ENCODE data around the gene RAPGEF6.
A peak's percentile ranks its signal among the peaks of the same experiment; 100 is the strongest.

RAPGEF6 gene

GRCh38 chr5:131533836-131534235 is 101.2 kb downstream of the RAPGEF6 start:
- H3K9me3 Mint-ChIP-seq: no peaks in the 10 kb centered on the region
- H3K4me3 Mint-ChIP-seq: peak overlapping the region; percentile 47
- no peaks in the 10 kb centered on the region for H3K27me3 Mint-ChIP-seq (ENCODE audit: low read depth)
- peaks cover 19% of the 10 kb centered on the region for H3K36me3 Mint-ChIP-seq (ENCODE audit: low read depth)
- H3K4me1 Mint-ChIP-seq (ENCODE audit: low read depth): peaks cover 64% of the 10 kb centered on the region
- H3K27ac Mint-ChIP-seq: no peak overlapping the region

- Mint-ChIP-seq H3K4me3 (peak overlapping the region; percentile 80), H3K36me3 (ENCODE audit: low read depth) (peaks cover 26% of the 10 kb centered on the region), H3K27me3 (ENCODE audit: low read depth) (no peaks in the 10 kb centered on the region), H3K27ac (peak overlapping the region; percentile 86), H3K4me1 (ENCODE audit: low read depth) (peaks cover 62% of the 10 kb centered on the region), H3K9me3 (no peaks in the 10 kb centered on the region)
Observed at GRCh38 chr5:131532031-131532640, 102.9 kb downstream of the RAPGEF6 start.

- H3K4me3 Mint-ChIP-seq: peak overlapping the region; percentile 51
- peaks cover 28% of the 10 kb centered on the region for H3K36me3 Mint-ChIP-seq (ENCODE audit: low read depth)
- H3K27ac Mint-ChIP-seq: peak overlapping the region; percentile 63
- no peaks in the 10 kb centered on the region for H3K9me3 Mint-ChIP-seq
- H3K4me1 Mint-ChIP-seq (ENCODE audit: low read depth): peaks cover 62% of the 10 kb centered on the region
- H3K27me3 Mint-ChIP-seq (ENCODE audit: low read depth): no peaks in the 10 kb centered on the region
Observed at GRCh38 chr5:131530706-131531331, 104.2 kb downstream of the RAPGEF6 start.

- no peaks in the 10 kb centered on the region for H3K9me3 Mint-ChIP-seq
- H3K4me1 Mint-ChIP-seq (ENCODE audit: low read depth): peaks cover 54% of the 10 kb centered on the region
- peaks cover 25% of the 10 kb centered on the region for H3K36me3 Mint-ChIP-seq (ENCODE audit: low read depth)
- peak overlapping the region; percentile 19 for H3K4me3 Mint-ChIP-seq
- H3K27ac Mint-ChIP-seq: peak overlapping the region; percentile 18
- no peaks in the 10 kb centered on the region for H3K27me3 Mint-ChIP-seq (ENCODE audit: low read depth)
Observed at GRCh38 chr5:131528682-131529081, 106.3 kb downstream of the RAPGEF6 start.

- no peak overlapping the region for H3K27ac Mint-ChIP-seq
- no peak overlapping the region for H3K4me3 Mint-ChIP-seq
- peaks cover 41% of the 10 kb centered on the region for H3K4me1 Mint-ChIP-seq (ENCODE audit: low read depth)
- no peaks in the 10 kb centered on the region for H3K27me3 Mint-ChIP-seq (ENCODE audit: low read depth)
- H3K36me3 Mint-ChIP-seq (ENCODE audit: low read depth): peaks cover 31% of the 10 kb centered on the region
- no peaks in the 10 kb centered on the region for H3K9me3 Mint-ChIP-seq
Observed at GRCh38 chr5:131525805-131526204, 109.2 kb downstream of the RAPGEF6 start.

- no peak overlapping the region for H3K4me3 Mint-ChIP-seq
- H3K27me3 Mint-ChIP-seq (ENCODE audit: low read depth): no peaks in the 10 kb centered on the region
- peaks cover 34% of the 10 kb centered on the region for H3K4me1 Mint-ChIP-seq (ENCODE audit: low read depth)
- H3K9me3 Mint-ChIP-seq: no peaks in the 10 kb centered on the region
- H3K27ac Mint-ChIP-seq: no peak overlapping the region
- H3K36me3 Mint-ChIP-seq (ENCODE audit: low read depth): peaks cover 37% of the 10 kb centered on the region
Observed at GRCh38 chr5:131524431-131524830, 110.6 kb downstream of the RAPGEF6 start.

GRCh38 chr5:131523500-131524185 is 111.4 kb downstream of the RAPGEF6 start:
- H3K4me3 Mint-ChIP-seq: no peak overlapping the region
- H3K27me3 Mint-ChIP-seq (ENCODE audit: low read depth): no peaks in the 10 kb centered on the region
- no peaks in the 10 kb centered on the region for H3K9me3 Mint-ChIP-seq
- H3K27ac Mint-ChIP-seq: no peak overlapping the region
- H3K4me1 Mint-ChIP-seq (ENCODE audit: low read depth): peaks cover 26% of the 10 kb centered on the region
- H3K36me3 Mint-ChIP-seq (ENCODE audit: low read depth): peaks cover 35% of the 10 kb centered on the region

GRCh38 chr5:131521252-131521651 is 113.8 kb downstream of the RAPGEF6 start:
- Mint-ChIP-seq H3K9me3 (no peaks in the 10 kb centered on the region), H3K4me3 (no peak overlapping the region), H3K36me3 (ENCODE audit: low read depth) (peaks cover 28% of the 10 kb centered on the region), H3K4me1 (ENCODE audit: low read depth) (peaks cover 20% of the 10 kb centered on the region), H3K27ac (no peak overlapping the region), H3K27me3 (ENCODE audit: low read depth) (no peaks in the 10 kb centered on the region)

- H3K27ac Mint-ChIP-seq: peak overlapping the region; percentile 29
- no peaks in the 10 kb centered on the region for H3K9me3 Mint-ChIP-seq
- peaks cover 28% of the 10 kb centered on the region for H3K36me3 Mint-ChIP-seq (ENCODE audit: low read depth)
- H3K27me3 Mint-ChIP-seq (ENCODE audit: low read depth): no peaks in the 10 kb centered on the region
- H3K4me1 Mint-ChIP-seq (ENCODE audit: low read depth): peaks cover 28% of the 10 kb centered on the region
- peak overlapping the region; percentile 69 for H3K4me3 Mint-ChIP-seq
Observed at GRCh38 chr5:131515348-131515747, 119.7 kb downstream of the RAPGEF6 start.

GRCh38 chr5:131514316-131515283 is 120.4 kb downstream of the RAPGEF6 start:
- H3K4me3 Mint-ChIP-seq: peak overlapping the region; percentile 78
- H3K4me1 Mint-ChIP-seq (ENCODE audit: low read depth): peaks cover 28% of the 10 kb centered on the region
- no peaks in the 10 kb centered on the region for H3K9me3 Mint-ChIP-seq
- H3K27me3 Mint-ChIP-seq (ENCODE audit: low read depth): no peaks in the 10 kb centered on the region
- peaks cover 28% of the 10 kb centered on the region for H3K36me3 Mint-ChIP-seq (ENCODE audit: low read depth)
- H3K27ac Mint-ChIP-seq: peak overlapping the region; percentile 70

GRCh38 chr5:131513780-131514179 is 121.2 kb downstream of the RAPGEF6 start:
- peaks cover 25% of the 10 kb centered on the region for H3K36me3 Mint-ChIP-seq (ENCODE audit: low read depth)
- no peaks in the 10 kb centered on the region for H3K9me3 Mint-ChIP-seq
- no peak overlapping the region for H3K27ac Mint-ChIP-seq
- H3K4me3 Mint-ChIP-seq: peak overlapping the region; percentile 26
- H3K4me1 Mint-ChIP-seq (ENCODE audit: low read depth): peaks cover 28% of the 10 kb centered on the region
- no peaks in the 10 kb centered on the region for H3K27me3 Mint-ChIP-seq (ENCODE audit: low read depth)

GRCh38 chr5:131511934-131512333 is 123.1 kb downstream of the RAPGEF6 start:
- H3K27ac Mint-ChIP-seq: no peak overlapping the region
- no peaks in the 10 kb centered on the region for H3K9me3 Mint-ChIP-seq
- no peaks in the 10 kb centered on the region for H3K27me3 Mint-ChIP-seq (ENCODE audit: low read depth)
- H3K4me3 Mint-ChIP-seq: no peak overlapping the region
- peaks cover 27% of the 10 kb centered on the region for H3K36me3 Mint-ChIP-seq (ENCODE audit: low read depth)
- peaks cover 24% of the 10 kb centered on the region for H3K4me1 Mint-ChIP-seq (ENCODE audit: low read depth)

- Mint-ChIP-seq H3K4me1 (ENCODE audit: low read depth) (peaks cover 12% of the 10 kb centered on the region), H3K9me3 (no peaks in the 10 kb centered on the region), H3K27ac (no peak overlapping the region), H3K27me3 (ENCODE audit: low read depth) (no peaks in the 10 kb centered on the region), H3K36me3 (ENCODE audit: low read depth) (peaks cover 23% of the 10 kb centered on the region), H3K4me3 (no peak overlapping the region)
Observed at GRCh38 chr5:131509801-131510200, 125.2 kb downstream of the RAPGEF6 start.

- Mint-ChIP-seq H3K4me3 (no peak overlapping the region), H3K27ac (no peak overlapping the region), H3K9me3 (no peaks in the 10 kb centered on the region), H3K4me1 (ENCODE audit: low read depth) (peaks cover 13% of the 10 kb centered on the region), H3K36me3 (ENCODE audit: low read depth) (peaks cover 37% of the 10 kb centered on the region), H3K27me3 (ENCODE audit: low read depth) (no peaks in the 10 kb centered on the region)
Observed at GRCh38 chr5:131505237-131505908, 129.7 kb downstream of the RAPGEF6 start.

All from T-helper 1 cell treated with Interleukin-12 subunit alpha and Interleukin-12 subunit beta and Interleukin-4 antibody, amounts not matched to agents 30 μg/mL and 1 μg/mL, for 36 hours (primary cell).